Kidney capillary endothelial cell (primary cell): ENCODE results near the gene PTPN11.
A peak's percentile ranks its signal among the peaks of the same experiment; 100 is the strongest.
"Not testable (repeated sequence)": the region's sequence is repeated elsewhere in the genome, so short reads cannot be mapped to it uniquely, and the experiment has no call there.

Experiments used
- DNase-seq: peaks from one replicate; pipeline ENCODE4 v3.0.0-alpha.2; 2018; ENCODE audit warnings: low spot score

Gene PTPN11

GRCh38 chr12:112418608-112419296 lies at the start of gene PTPN11:
Gene PTPN11 (plus strand): TSS chr12:112418947. CDS start chr12:112419112, 165 bp downstream.
- DNase-seq: peak; percentile 76

- no peak for DNase-seq
These were observed 48.5 kb upstream of the PTPN11 start for GRCh38 chr12:112370199-112370598.

- no peak for DNase-seq
These were observed 47.8 kb upstream of the PTPN11 start for GRCh38 chr12:112370868-112371510.

- DNase-seq: no peak
These were observed 44.5 kb upstream of the PTPN11 start for GRCh38 chr12:112374166-112374740.

GRCh38 chr12:112375105-112375504 lies 43.6 kb upstream of the PTPN11 start:
- DNase-seq: no peak

- no peak for DNase-seq
These were observed 37.9 kb upstream of the PTPN11 start for GRCh38 chr12:112380663-112381405.

GRCh38 chr12:112381406-112381882 lies 37.3 kb upstream of the PTPN11 start:
- DNase-seq: no peak

GRCh38 chr12:112381883-112382796 lies 36.6 kb upstream of the PTPN11 start, which contains the start of gene HECTD4:
Gene HECTD4 (minus strand): TSS chr12:112382431. CDS start chr12:112382128, 303 bp downstream.
- DNase-seq: peak; percentile 91

- no peak for DNase-seq
These were observed 35.9 kb upstream of the PTPN11 start for GRCh38 chr12:112382866-112383265.

GRCh38 chr12:112386726-112387125 lies 32.0 kb upstream of the PTPN11 start:
- DNase-seq: no peak

- DNase-seq: no peak
These were observed 29.5 kb upstream of the PTPN11 start for GRCh38 chr12:112389228-112389627.

GRCh38 chr12:112389922-112390654 lies 28.7 kb upstream of the PTPN11 start:
- DNase-seq: not testable (repeated sequence)

- no peak for DNase-seq
These were observed 25.4 kb upstream of the PTPN11 start for GRCh38 chr12:112393328-112393727.

- DNase-seq: no peak
These were observed 17.7 kb upstream of the PTPN11 start for GRCh38 chr12:112401054-112401453.

GRCh38 chr12:112401903-112402498 lies 16.7 kb upstream of the PTPN11 start:
- no peak for DNase-seq

GRCh38 chr12:112406519-112407488 lies 11.9 kb upstream of the PTPN11 start:
- DNase-seq: no peak

- DNase-seq: not testable (repeated sequence)
These were observed 11.1 kb upstream of the PTPN11 start for GRCh38 chr12:112407683-112408082.

GRCh38 chr12:112408621-112409020 lies 10.1 kb upstream of the PTPN11 start:
- DNase-seq: peak; percentile 33
